ENCODE data around the gene MCTP2.

The MCTP2 gene

DNA sequence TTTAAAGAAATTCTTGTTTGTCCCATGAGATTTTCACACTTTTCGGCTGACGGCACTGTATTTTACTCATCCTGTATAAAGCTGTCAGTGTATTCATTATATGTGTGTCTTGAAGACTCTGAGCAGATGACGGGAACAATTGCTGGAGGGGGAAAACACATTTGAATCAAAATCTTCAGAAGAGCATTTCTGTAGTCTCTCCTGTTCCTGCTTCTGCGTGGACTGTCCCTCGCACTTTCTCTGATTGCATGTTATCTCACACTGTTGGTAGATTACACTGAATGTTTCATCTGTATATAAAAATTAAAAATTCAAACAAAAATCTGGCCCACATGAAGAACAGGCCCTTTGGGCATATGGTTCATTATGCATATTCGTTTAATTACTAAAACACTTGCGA is 184.9 kb downstream of the MCTP2 start:
- TF ChIP-seq ZNF175 (tag by site-specific recombination; IDR thresholded peaks at IDR 0.05) (no peak), ZSCAN16 (tag by site-specific recombination; IDR thresholded peaks at IDR 0.05) (no peak), ZFP41 (tag by site-specific recombination; IDR thresholded peaks at IDR 0.05; ENCODE audit: borderline replicate concordance) (no peak), ZNF366 (tag by site-specific recombination; conservative IDR thresholded peaks at IDR 0.05) (no peak), ZBTB20 (tag by site-specific recombination; IDR thresholded peaks at IDR 0.05) (no peak), MEIS1 (CRISPR knock-in tag; IDR thresholded peaks at IDR 0.05; ENCODE audit: borderline replicate concordance) (no peak), ZNF114 (tag by site-specific recombination; IDR thresholded peaks at IDR 0.05) (no peak), ZNF239 (tag by site-specific recombination; IDR thresholded peaks at IDR 0.05) (no peak), SALL2 (tag by site-specific recombination; IDR thresholded peaks at IDR 0.05; ENCODE audit: borderline replicate concordance) (no peak), GLI4 (tag by site-specific recombination; IDR thresholded peaks at IDR 0.05) (no peak), MYNN (tag by site-specific recombination; IDR thresholded peaks at IDR 0.05; ENCODE audit: borderline replicate concordance) (no peak), ZNF654 (tag by site-specific recombination; IDR thresholded peaks at IDR 0.05; ENCODE audit: low read depth) (no peak), ZNF341 (tag by site-specific recombination; IDR thresholded peaks at IDR 0.05; ENCODE audit: low read depth) (no peak), ZNF302 (tag by site-specific recombination; IDR thresholded peaks at IDR 0.05; ENCODE audit: low read depth) (no peak), ZNF394 (tag by site-specific recombination; IDR thresholded peaks at IDR 0.05; ENCODE audit: borderline replicate concordance) (no peak), ZNF670 (tag by site-specific recombination; IDR thresholded peaks at IDR 0.05; ENCODE audit: low read depth) (no peak)
- TF ChIP-seq, protein P1, sequence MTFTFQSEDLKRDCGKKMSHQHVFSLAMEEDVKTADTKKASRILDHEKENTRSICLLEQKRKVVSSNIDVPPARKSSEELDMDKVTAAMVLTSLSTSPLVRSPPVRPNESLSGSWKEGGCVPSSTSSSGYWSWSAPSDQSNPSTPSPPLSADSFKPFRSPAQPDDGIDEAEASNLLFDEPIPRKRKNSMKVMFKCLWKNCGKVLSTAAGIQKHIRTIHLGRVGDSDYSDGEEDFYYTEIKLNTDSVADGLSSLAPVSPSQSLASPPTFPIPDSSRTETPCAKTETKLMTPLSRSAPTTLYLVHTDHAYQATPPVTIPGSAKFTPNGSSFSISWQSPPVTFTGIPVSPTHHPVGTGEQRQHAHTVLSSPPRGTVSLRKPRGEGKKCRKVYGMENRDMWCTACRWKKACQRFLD (tag by site-specific recombination; IDR thresholded peaks at IDR 0.05) = no peak
- CTCF ChIA-PET = interaction anchor here (0.7 to 1.0 kb wide), 2 partner anchors 89 to 164 kb away, joined by 3 read pairs; no protein-coding TSS in a partner anchor
- H3K36me3 ChIP-seq (ENCODE audit: control insufficient read depth in 2 of 2, insufficient read depth in 1 of 2, low read length in 2 of 2) = no peaks in the 10 kb centered on the region
- H3K27ac ChIP-seq (ENCODE audit: extremely low read depth, low read depth, low read length) = no peak overlapping the region
- H3K4me3 ChIP-seq (ENCODE audit: low read depth, low read length) = no peak overlapping the region
- POLR2A ChIA-PET = interaction anchor here (0.5 kb wide), 1 partner anchor 1911 kb away, joined by 4 read pairs; no protein-coding TSS in a partner anchor
- H3K9me3 ChIP-seq (ENCODE audit: control insufficient read depth, insufficient read depth, low read depth, low read length) = no peaks in the 10 kb centered on the region
- peaks cover 50% of the 10 kb centered on the region for H3K4me1 ChIP-seq (ENCODE audit: control insufficient read depth, insufficient read depth, low read length)

DNA sequence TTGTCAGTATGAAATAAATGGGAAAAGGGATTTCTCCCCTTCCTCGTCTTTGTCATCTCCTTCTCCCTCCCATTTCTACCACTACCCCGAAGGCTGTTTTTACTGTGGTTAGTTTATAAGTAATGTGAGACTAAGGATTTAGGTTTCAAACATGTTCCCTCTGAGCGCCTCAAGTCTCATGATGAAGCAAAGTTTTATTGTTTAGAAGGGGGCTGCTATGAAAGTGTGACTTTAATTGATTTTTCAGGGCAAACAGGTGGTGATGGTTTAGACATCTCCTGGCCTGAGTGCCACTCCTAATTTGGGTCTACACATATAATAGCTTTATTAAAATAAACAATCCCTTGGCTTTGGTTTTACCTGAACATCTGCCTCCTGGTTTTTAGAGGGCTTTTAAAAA is 185.5 kb downstream of the MCTP2 start:
- TF ChIP-seq MZF1 (tag by site-specific recombination; IDR thresholded peaks at IDR 0.05; ENCODE audit: borderline replicate concordance) = 0 out of 2 replicates have a peak, but pooled peaks have one; percentile 23
- TF ChIP-seq GLIS1 (tag by site-specific recombination; IDR thresholded peaks at IDR 0.05) = peak; percentile 23; the same call in 1 of the 2 replicates
- 0 out of 2 replicates have a peak, but pooled peaks have one; percentile 34 for TF ChIP-seq BCL11A (tag by site-specific recombination; IDR thresholded peaks at IDR 0.05; ENCODE audit: low read depth)
- peak; percentile 59; the same call in 1 of the 2 replicates for TF ChIP-seq OSR2 (tag by site-specific recombination; IDR thresholded peaks at IDR 0.05)
- TF ChIP-seq, protein P2, sequence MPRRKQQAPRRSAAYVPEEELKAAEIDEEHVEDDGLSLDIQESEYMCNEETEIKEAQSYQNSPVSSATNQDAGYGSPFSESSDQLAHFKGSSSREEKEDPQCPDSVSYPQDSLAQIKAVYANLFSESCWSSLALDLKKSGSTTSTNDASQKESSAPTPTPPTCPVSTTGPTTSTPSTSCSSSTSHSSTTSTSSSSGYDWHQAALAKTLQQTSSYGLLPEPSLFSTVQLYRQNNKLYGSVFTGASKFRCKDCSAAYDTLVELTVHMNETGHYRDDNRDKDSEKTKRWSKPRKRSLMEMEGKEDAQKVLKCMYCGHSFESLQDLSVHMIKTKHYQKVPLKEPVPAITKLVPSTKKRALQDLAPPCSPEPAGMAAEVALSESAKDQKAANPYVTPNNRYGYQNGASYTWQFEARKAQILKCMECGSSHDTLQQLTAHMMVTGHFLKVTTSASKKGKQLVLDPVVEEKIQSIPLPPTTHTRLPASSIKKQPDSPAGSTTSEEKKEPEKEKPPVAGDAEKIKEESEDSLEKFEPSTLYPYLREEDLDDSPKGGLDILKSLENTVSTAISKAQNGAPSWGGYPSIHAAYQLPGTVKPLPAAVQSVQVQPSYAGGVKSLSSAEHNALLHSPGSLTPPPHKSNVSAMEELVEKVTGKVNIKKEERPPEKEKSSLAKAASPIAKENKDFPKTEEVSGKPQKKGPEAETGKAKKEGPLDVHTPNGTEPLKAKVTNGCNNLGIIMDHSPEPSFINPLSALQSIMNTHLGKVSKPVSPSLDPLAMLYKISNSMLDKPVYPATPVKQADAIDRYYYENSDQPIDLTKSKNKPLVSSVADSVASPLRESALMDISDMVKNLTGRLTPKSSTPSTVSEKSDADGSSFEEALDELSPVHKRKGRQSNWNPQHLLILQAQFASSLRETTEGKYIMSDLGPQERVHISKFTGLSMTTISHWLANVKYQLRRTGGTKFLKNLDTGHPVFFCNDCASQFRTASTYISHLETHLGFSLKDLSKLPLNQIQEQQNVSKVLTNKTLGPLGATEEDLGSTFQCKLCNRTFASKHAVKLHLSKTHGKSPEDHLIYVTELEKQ (tag by site-specific recombination; IDR thresholded peaks at IDR 0.05; ENCODE audit: borderline replicate concordance) = peak; percentile 58; the same call in 1 of the 2 replicates
- peak; percentile 25; the same call in 1 of the 2 replicates for TF ChIP-seq ZNF561 (tag by site-specific recombination; IDR thresholded peaks at IDR 0.05; ENCODE audit: borderline replicate concordance)
- TF ChIP-seq, protein P3, sequence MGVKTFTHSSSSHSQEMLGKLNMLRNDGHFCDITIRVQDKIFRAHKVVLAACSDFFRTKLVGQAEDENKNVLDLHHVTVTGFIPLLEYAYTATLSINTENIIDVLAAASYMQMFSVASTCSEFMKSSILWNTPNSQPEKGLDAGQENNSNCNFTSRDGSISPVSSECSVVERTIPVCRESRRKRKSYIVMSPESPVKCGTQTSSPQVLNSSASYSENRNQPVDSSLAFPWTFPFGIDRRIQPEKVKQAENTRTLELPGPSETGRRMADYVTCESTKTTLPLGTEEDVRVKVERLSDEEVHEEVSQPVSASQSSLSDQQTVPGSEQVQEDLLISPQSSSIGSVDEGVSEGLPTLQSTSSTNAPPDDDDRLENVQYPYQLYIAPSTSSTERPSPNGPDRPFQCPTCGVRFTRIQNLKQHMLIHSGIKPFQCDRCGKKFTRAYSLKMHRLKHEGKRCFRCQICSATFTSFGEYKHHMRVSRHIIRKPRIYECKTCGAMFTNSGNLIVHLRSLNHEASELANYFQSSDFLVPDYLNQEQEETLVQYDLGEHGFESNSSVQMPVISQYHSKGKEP (tag by site-specific recombination; IDR thresholded peaks at IDR 0.05) = peak; percentile 84
- no peak for TF ChIP-seq ZNF214 (tag by site-specific recombination; IDR thresholded peaks at IDR 0.05; ENCODE audit: borderline replicate concordance)
- no peak for TF ChIP-seq ZNF544 (tag by site-specific recombination; IDR thresholded peaks at IDR 0.05)
- peak; percentile 93 for TF ChIP-seq WT1 (tag by site-specific recombination; IDR thresholded peaks at IDR 0.05)
- CTCF ChIA-PET = no interaction called here
- H3K4me1 ChIP-seq (ENCODE audit: control insufficient read depth, insufficient read depth, low read length) = peaks cover 44% of the 10 kb centered on the region
- no peak overlapping the region for H3K27ac ChIP-seq (ENCODE audit: extremely low read depth, low read depth, low read length)
- no peak overlapping the region for H3K4me3 ChIP-seq (ENCODE audit: low read depth, low read length)
- no peaks in the 10 kb centered on the region for H3K36me3 ChIP-seq (ENCODE audit: control insufficient read depth in 2 of 2, insufficient read depth in 1 of 2, low read length in 2 of 2)
- POLR2A ChIA-PET = interaction anchor here (0.5 kb wide), 1 partner anchor 1910 kb away, joined by 4 read pairs; no protein-coding TSS in a partner anchor
- no peaks in the 10 kb centered on the region for H3K9me3 ChIP-seq (ENCODE audit: control insufficient read depth, insufficient read depth, low read depth, low read length)
